Caco-2 (cell line): ENCODE data around the gene ITGA7. TPM values are rescaled to one million over a fixed set of nuclear protein-coding genes. Genes with fewer than 3 reads are reported as not detected.

Experiments used
- BruUV-seq: library from RNA; stranded (reverse); fragments of 400-500 nt; replicated peaks from 2 replicates; lab custom pipeline; 2021; lab: Mats Ljungman, UMichigan
- CTCF ChIA-PET: fragments of 300-600 bp; sonication (Branson Sonifier 250); formaldehyde crosslinking; loops from one replicate; lab custom pipeline; 2022; ENCODE audit warnings: antibody characterized with exemption; lab: Charles Lee
- POLR2A ChIA-PET: fragments of 300-600 bp; sonication (Branson Sonifier 250); formaldehyde crosslinking; loops from one replicate; lab custom pipeline; 2022; ENCODE audit warnings: antibody characterized with exemption; lab: Charles Lee
- DNase-seq, 2 experiments: peaks; one replicate each; pipeline versions ENCODE4 v3.0.0 to v3.0.0-alpha.2; 2020 to 2022
- H3K27me3 ChIP-seq: replicated peaks from 2 replicates; pipeline ENCODE4 v1.6.0; 2011; ENCODE audit warnings: low read length; ENCODE audit not compliant: control insufficient read depth, insufficient read depth
- H3K36me3 ChIP-seq: 2 replicates; pipeline ENCODE4 v1.5.1; 2011; ENCODE audit warnings: low read length; ENCODE audit not compliant: control insufficient read depth, insufficient read depth
- H3K4me1 ChIP-seq: fragments of 250-450 bp; sonication (Bioruptor Pico); 2 replicates; pipeline ENCODE4 v1.5.1; 2020; ENCODE audit warnings: mild to moderate bottlenecking
- H3K4me3 ChIP-seq: 2 replicates; pipeline ENCODE4 v1.5.1; 2011; ENCODE audit warnings: low read depth, mild to moderate bottlenecking, control low read depth, low read length
- H3K9me3 ChIP-seq: fragments of 250-450 bp; sonication (Bioruptor Pico); 2 replicates; pipeline ENCODE4 v1.5.1; 2020; ENCODE audit warnings: mild to moderate bottlenecking, moderate library complexity
- H3K27ac Mint-ChIP-seq: one replicate; pipeline ENCODE4 v1.8.0; 2022; ENCODE audit warnings: mixed read lengths; ENCODE audit not compliant: unreplicated experiment
- H3K27me3 Mint-ChIP-seq: one replicate; pipeline ENCODE4 v1.8.0; 2022; ENCODE audit warnings: mixed read lengths; ENCODE audit not compliant: insufficient read depth, unreplicated experiment
- H3K36me3 Mint-ChIP-seq: one replicate; pipeline ENCODE4 v1.8.0; 2022; ENCODE audit warnings: mild to moderate bottlenecking, mixed read lengths; ENCODE audit not compliant: insufficient read depth, unreplicated experiment
- H3K4me1 Mint-ChIP-seq: one replicate; pipeline ENCODE4 v1.8.0; 2022; ENCODE audit warnings: low read depth, mixed read lengths; ENCODE audit not compliant: unreplicated experiment
- H3K4me3 Mint-ChIP-seq: one replicate; pipeline ENCODE4 v1.8.0; 2022; ENCODE audit warnings: mild to moderate bottlenecking, moderate library complexity, mixed read lengths; ENCODE audit not compliant: unreplicated experiment
- H3K9me3 Mint-ChIP-seq: one replicate; pipeline ENCODE4 v1.8.0; 2022; ENCODE audit warnings: mixed read lengths; ENCODE audit not compliant: unreplicated experiment
- CTCF ChIP-seq, 2 experiments: fragments of 200-600 bp in 1 of 2; IDR thresholded peaks; 1 replicate in 1 of 2; 2 replicates in 1 of 2; pipeline versions ENCODE4 v1.5.1 to v1.8.0; 2011 to 2022; ENCODE audit warnings: antibody characterized with exemption in 1 of 2, control low read depth in 1 of 2, inconsistent platforms in 1 of 2, low read depth in 1 of 2, low read length in 1 of 2, mild to moderate bottlenecking in 1 of 2, moderate library complexity in 1 of 2; ENCODE audit not compliant: insufficient read depth in 1 of 2, severe bottlenecking in 1 of 2, unreplicated experiment in 1 of 2
- intact Hi-C: fragments of 100-400 bp; cut with micrococcal nuclease; formaldehyde crosslinking; loops from one replicate; pipeline ENCODE4 v1.10.0; 2022; ENCODE audit not compliant: unreplicated experiment
- total RNA-seq: library from RNA; stranded (reverse); gene quantifications from 2 replicates; pipeline ENCODE4 v1.2.3, GENCODE V29; 2022

Gene ITGA7
- total RNA-seq, 1 experiment from 2014 or later: 46.1 TPM

- no TSS peak for BruUV-seq
- Mint-ChIP-seq H3K27ac (no peak overlapping the region), H3K36me3 (no peaks in the 10 kb centered on the region), H3K27me3 (no peaks in the 10 kb centered on the region), H3K4me1 (no peaks in the 10 kb centered on the region), H3K4me3 (no peak overlapping the region), H3K9me3 (no peaks in the 10 kb centered on the region)
- Histone ChIP-seq H3K27me3 (no peaks in the 10 kb centered on the region), H3K9me3 (no peaks in the 10 kb centered on the region), H3K36me3 (no peaks in the 10 kb centered on the region), H3K4me3 (no peak overlapping the region), H3K4me1 (no peaks in the 10 kb centered on the region)
- CTCF ChIA-PET: interaction anchor here (1.4 kb wide), 2 partner anchors 23 to 62 kb away, joined by 4 to 6 read pairs; partner anchors contain the start of gene RDH5
- DNase-seq: no peak
- no peak for TF ChIP-seq CTCF (IDR thresholded peaks at IDR 0.05; ENCODE audit: insufficient read depth in 1 of 2, low read depth in 1 of 2, low read length in 1 of 2, severe bottlenecking in 1 of 2, unreplicated experiment in 1 of 2)
- intact Hi-C loops: loop anchor here (1.0 to 2.0 kb wide), 2 partner anchors 62 to 78 kb away; partner anchors contain the start of gene RDH5
- POLR2A ChIA-PET: no interaction called here
Measured at GRCh38 chr12:55658635-55659391, 48.9 kb downstream of the ITGA7 start.

- intact Hi-C loops: loop anchor here (2.0 kb wide), 1 partner anchor 63 kb away; the partner anchor contains the start of gene RDH5
- Mint-ChIP-seq H3K27ac (no peak overlapping the region), H3K9me3 (no peaks in the 10 kb centered on the region), H3K27me3 (no peaks in the 10 kb centered on the region), H3K4me1 (no peaks in the 10 kb centered on the region), H3K36me3 (no peaks in the 10 kb centered on the region), H3K4me3 (no peak overlapping the region)
- H3K4me3 ChIP-seq: no peak overlapping the region
- no peaks in the 10 kb centered on the region for H3K4me1 ChIP-seq
- H3K9me3 ChIP-seq: no peaks in the 10 kb centered on the region
- TF ChIP-seq CTCF (IDR thresholded peaks at IDR 0.05; ENCODE audit: insufficient read depth in 1 of 2, low read depth in 1 of 2, low read length in 1 of 2, severe bottlenecking in 1 of 2, unreplicated experiment in 1 of 2): no peak
- H3K36me3 ChIP-seq: no peaks in the 10 kb centered on the region
- no peak for DNase-seq
- no TSS peak for BruUV-seq
- H3K27me3 ChIP-seq: no peaks in the 10 kb centered on the region
- ChIA-PET CTCF (interaction anchor here (1.4 kb wide), 2 partner anchors 23 to 62 kb away, joined by 4 to 6 read pairs; partner anchors contain the start of gene RDH5), POLR2A (no interaction called here)
Measured at GRCh38 chr12:55658212-55658611, 49.5 kb downstream of the ITGA7 start.

- intact Hi-C loops: no loop called here
- ChIA-PET CTCF (no interaction called here), POLR2A (no interaction called here)
- no peak for DNase-seq
- no TSS peak for BruUV-seq
- Histone ChIP-seq H3K36me3 (no peaks in the 10 kb centered on the region), H3K4me1 (no peaks in the 10 kb centered on the region), H3K4me3 (no peak overlapping the region), H3K27me3 (no peaks in the 10 kb centered on the region), H3K9me3 (no peaks in the 10 kb centered on the region)
- Mint-ChIP-seq H3K4me1 (no peaks in the 10 kb centered on the region), H3K4me3 (no peak overlapping the region), H3K9me3 (no peaks in the 10 kb centered on the region), H3K27me3 (no peaks in the 10 kb centered on the region), H3K27ac (no peak overlapping the region), H3K36me3 (no peaks in the 10 kb centered on the region)
- TF ChIP-seq CTCF (IDR thresholded peaks at IDR 0.05; ENCODE audit: insufficient read depth in 1 of 2, low read depth in 1 of 2, low read length in 1 of 2, severe bottlenecking in 1 of 2, unreplicated experiment in 1 of 2): no peak
Measured at GRCh38 chr12:55657212-55657611, 50.5 kb downstream of the ITGA7 start.
